ENCODE measurements around the gene BNIP5. TPM values are rescaled to one million over a fixed set of nuclear protein-coding genes. Genes with fewer than 3 reads are reported as not detected.

BNIP5 gene
- total RNA-seq, 1 experiment from 2014 or later, result not detected

DNA sequence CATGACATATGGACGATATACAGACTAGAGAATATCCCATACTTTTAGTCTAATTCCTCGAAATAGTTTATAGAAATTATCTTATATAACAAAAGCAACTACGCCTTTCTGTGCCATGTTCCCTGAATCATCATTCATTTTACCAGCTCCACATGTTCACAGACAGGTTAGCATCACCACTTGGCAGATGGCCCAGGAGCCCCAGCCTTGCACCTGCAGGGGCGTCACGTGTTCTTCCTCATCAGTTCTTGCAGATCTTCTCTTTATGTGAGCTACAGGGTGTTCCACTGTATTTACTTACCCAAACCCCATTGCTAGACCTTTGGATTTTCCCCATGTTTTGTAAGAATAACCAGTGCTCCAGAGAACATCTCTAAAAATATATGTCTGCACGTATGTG is 12.6 kb upstream of the BNIP5 start:
- POLR2A ChIA-PET (ENCODE audit: low non-redundant PET), result no interaction called here
- Histone ChIP-seq H3K4me3 (ENCODE audit: low read depth, low read length, poor library complexity, severe bottlenecking) (no peak overlapping the region), H3K27ac (ENCODE audit: low read depth, low read length, poor library complexity, severe bottlenecking) (no peak overlapping the region), H3K36me3 (ENCODE audit: insufficient read depth, low read length, poor library complexity, severe bottlenecking) (no peaks in the 10 kb centered on the region), H3K4me1 (ENCODE audit: insufficient read depth, low read length, poor library complexity, severe bottlenecking) (no peaks in the 10 kb centered on the region), H3K9me3 (ENCODE audit: low read depth, low read length, poor library complexity, severe bottlenecking) (peaks cover 11% of the 10 kb centered on the region), H3K27me3 (replicated peaks; ENCODE audit: insufficient read depth, low read depth, low read length, poor library complexity) (no peaks in the 10 kb centered on the region)
- no peak for TF ChIP-seq EZH2 (IDR thresholded peaks at IDR 0.05; ENCODE audit: borderline replicate concordance, low read depth, low read length, poor library complexity, severe bottlenecking)
- TF ChIP-seq, protein P1, sequence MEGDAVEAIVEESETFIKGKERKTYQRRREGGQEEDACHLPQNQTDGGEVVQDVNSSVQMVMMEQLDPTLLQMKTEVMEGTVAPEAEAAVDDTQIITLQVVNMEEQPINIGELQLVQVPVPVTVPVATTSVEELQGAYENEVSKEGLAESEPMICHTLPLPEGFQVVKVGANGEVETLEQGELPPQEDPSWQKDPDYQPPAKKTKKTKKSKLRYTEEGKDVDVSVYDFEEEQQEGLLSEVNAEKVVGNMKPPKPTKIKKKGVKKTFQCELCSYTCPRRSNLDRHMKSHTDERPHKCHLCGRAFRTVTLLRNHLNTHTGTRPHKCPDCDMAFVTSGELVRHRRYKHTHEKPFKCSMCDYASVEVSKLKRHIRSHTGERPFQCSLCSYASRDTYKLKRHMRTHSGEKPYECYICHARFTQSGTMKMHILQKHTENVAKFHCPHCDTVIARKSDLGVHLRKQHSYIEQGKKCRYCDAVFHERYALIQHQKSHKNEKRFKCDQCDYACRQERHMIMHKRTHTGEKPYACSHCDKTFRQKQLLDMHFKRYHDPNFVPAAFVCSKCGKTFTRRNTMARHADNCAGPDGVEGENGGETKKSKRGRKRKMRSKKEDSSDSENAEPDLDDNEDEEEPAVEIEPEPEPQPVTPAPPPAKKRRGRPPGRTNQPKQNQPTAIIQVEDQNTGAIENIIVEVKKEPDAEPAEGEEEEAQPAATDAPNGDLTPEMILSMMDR (conservative IDR thresholded peaks at IDR 0.05; ENCODE audit: low read depth, low read length), result no peak
- intact Hi-C loops (cut with micrococcal nuclease; ENCODE audit: unreplicated experiment), result no loop called here
- CTCF ChIA-PET, result no interaction called here
- no peak for DNase-seq (ENCODE audit: low spot score)
- BruUV-seq (replicated peaks), result no TSS peak

- CTCF ChIA-PET, result interaction anchor here (0.7 kb wide), 1 partner anchor 460 kb away, joined by 3 read pairs; no protein-coding TSS in a partner anchor
These were observed 10.9 kb upstream of the BNIP5 start for GRCh38 chr6:36347621-36348020.

DNA sequence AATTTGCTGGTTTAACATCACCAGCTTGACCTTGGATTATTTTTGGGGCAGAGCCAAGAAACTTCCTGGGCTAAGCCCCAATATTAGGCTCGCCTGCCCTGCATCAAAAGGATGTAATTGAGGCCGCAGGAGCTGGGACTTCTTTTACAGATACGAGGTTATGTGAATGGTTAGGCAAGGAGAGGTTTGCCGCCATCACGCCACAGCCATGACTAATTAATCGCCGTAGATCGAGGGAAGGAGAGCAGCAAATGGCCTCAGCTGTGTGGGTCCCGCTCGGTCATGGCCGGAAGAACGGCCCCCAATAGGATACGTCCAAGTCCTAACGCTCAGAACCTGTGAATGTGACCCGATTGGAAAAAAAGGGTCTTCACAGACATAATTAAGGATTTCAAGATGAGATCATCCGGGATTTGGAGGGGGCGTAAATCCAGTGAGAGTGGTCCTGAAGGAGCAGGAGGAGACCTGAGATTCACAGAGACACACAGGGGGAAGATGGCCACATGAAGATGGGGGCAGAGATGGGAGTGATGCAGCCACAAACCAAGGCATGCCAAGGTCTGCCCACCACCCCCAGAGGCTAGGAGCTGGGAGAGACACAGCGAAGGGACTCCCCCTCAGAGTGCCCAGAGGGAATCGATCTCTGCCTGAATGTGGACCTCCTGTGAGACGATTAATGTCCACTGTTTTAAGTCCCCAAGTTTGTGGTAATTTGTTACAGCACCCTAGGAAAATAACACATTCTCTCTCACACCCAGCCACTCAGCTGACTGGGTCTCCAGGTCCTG is 10.0 kb upstream of the BNIP5 start:
- ChIA-PET POLR2A (ENCODE audit: low non-redundant PET) (no interaction called here), CTCF (no interaction called here)
- DNase-seq (ENCODE audit: low spot score), result no peak
- no peaks in the 10 kb centered on the region for H3K36me3 ChIP-seq (ENCODE audit: insufficient read depth, low read length, poor library complexity, severe bottlenecking)
- no peak overlapping the region for H3K4me3 ChIP-seq (ENCODE audit: low read depth, low read length, poor library complexity, severe bottlenecking)
- TF ChIP-seq, protein P1 (conservative IDR thresholded peaks at IDR 0.05; ENCODE audit: low read depth, low read length), result no peak
- TF ChIP-seq EZH2 (IDR thresholded peaks at IDR 0.05; ENCODE audit: borderline replicate concordance, low read depth, low read length, poor library complexity, severe bottlenecking), result no peak
- H3K27me3 ChIP-seq (replicated peaks; ENCODE audit: insufficient read depth, low read depth, low read length, poor library complexity), result no peaks in the 10 kb centered on the region
- no peaks in the 10 kb centered on the region for H3K4me1 ChIP-seq (ENCODE audit: insufficient read depth, low read length, poor library complexity, severe bottlenecking)
- no TSS peak for BruUV-seq (replicated peaks)
- intact Hi-C loops (cut with micrococcal nuclease; ENCODE audit: unreplicated experiment), result no loop called here
- no peak overlapping the region for H3K27ac ChIP-seq (ENCODE audit: low read depth, low read length, poor library complexity, severe bottlenecking)
- no peaks in the 10 kb centered on the region for H3K9me3 ChIP-seq (ENCODE audit: low read depth, low read length, poor library complexity, severe bottlenecking)

More at GRCh38 chr6:36347621-36348020, 10.9 kb upstream of the BNIP5 start:
- Histone ChIP-seq H3K4me3 (ENCODE audit: low read depth, low read length, poor library complexity, severe bottlenecking) (no peak overlapping the region), H3K4me1 (ENCODE audit: insufficient read depth, low read length, poor library complexity, severe bottlenecking) (no peaks in the 10 kb centered on the region), H3K36me3 (ENCODE audit: insufficient read depth, low read length, poor library complexity, severe bottlenecking) (no peaks in the 10 kb centered on the region), H3K27ac (ENCODE audit: low read depth, low read length, poor library complexity, severe bottlenecking) (no peak overlapping the region), H3K9me3 (ENCODE audit: low read depth, low read length, poor library complexity, severe bottlenecking) (peaks cover 3% of the 10 kb centered on the region), H3K27me3 (replicated peaks; ENCODE audit: insufficient read depth, low read depth, low read length, poor library complexity) (no peaks in the 10 kb centered on the region)
- intact Hi-C loops (cut with micrococcal nuclease; ENCODE audit: unreplicated experiment), result no loop called here
- POLR2A ChIA-PET (ENCODE audit: low non-redundant PET), result no interaction called here
- TF ChIP-seq, protein P1 (conservative IDR thresholded peaks at IDR 0.05; ENCODE audit: low read depth, low read length), result no peak
- no peak for TF ChIP-seq EZH2 (IDR thresholded peaks at IDR 0.05; ENCODE audit: borderline replicate concordance, low read depth, low read length, poor library complexity, severe bottlenecking)
- no TSS peak for BruUV-seq (replicated peaks)
- no peak for DNase-seq (ENCODE audit: low spot score)
